Activated CD8-positive, alpha-beta memory T cell treated with anti-CD3 and anti-CD28 coated beads, Interleukin-2, amount 50 U/mL, for 1 hour (primary cell): Measurements from ENCODE around the gene ZNF491.
"Not testable (repeated sequence)": the region's sequence is repeated elsewhere in the genome, so short reads cannot be mapped to it uniquely, and the experiment has no call there.

Experiments used
- DNase-seq: peaks from one replicate; pipeline ENCODE4 v3.0.0-alpha.2; 2020; ENCODE audit errors: extremely low read depth

Gene ZNF491

DNA sequence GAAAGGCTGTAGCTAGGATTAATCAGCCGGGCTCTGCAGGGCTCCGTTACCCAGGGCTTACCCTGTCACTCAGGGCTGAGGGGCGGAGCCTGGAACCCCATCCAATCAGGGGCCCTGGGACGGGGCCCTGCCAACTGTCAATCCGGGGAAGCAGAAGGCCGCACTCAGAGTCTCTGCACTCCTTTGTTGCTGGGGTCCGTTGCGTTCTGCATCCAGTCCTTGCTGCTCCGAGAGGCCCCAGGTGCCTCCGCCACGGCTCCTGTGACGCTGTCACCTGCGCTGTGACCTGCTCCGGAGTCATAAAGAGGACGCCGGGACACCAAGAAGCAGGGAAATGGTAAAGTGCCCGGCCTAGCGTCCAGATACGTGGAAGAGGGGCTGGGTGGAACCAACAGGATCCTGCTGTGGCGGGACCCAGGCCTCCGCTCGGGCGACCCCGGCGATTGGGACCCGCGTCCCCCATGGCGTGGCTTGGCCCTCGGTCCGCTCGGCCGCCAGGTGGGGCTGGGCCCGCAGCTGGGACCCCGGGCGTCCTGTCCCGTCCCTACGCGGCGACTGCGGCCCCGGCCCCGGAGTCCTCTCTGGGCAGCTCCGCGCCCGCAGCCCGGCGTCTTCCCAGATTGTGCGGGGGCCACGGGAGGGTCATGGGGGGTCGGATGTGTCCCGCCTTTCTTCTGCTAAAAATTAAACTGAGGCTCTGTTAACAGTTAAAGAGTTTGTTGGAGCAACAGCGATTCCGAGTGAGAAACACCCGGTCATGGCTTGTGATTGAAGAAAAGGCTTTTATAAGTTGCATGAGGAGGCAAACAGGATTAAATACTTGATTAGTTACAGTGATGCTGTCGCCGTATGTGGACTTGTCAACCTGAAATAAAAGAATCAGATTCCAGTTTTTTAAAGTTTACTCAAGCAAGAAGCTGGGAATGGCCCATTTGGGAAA, at the start of gene ZNF491:
Gene ZNF491, plus strand, starts transcription at position 133 of the 940 bp plus-strand sequence. CDS start 7,431 bp downstream, outside the sequence.
- DNase-seq, result peak; percentile 59

DNA sequence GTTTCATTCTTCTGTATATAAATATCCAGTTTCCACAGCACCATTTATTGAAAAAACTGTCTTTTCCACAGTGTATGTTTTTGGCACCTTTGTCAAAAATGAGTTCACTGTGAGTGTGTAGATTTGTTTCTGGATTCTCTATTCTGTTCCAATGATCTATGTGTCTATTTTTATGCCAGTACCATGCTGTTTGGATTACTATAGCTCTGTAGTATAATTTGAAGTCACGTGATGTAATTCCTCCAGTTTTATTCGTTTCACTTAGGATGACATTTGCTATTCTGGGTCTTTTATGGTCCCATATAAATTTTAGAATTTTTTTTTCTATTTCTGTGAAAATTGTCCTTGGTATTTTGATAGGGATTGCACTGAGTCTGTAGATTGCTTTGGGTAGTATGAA, 48.6 kb upstream of the ZNF491 start:
- no peak for DNase-seq

DNA sequence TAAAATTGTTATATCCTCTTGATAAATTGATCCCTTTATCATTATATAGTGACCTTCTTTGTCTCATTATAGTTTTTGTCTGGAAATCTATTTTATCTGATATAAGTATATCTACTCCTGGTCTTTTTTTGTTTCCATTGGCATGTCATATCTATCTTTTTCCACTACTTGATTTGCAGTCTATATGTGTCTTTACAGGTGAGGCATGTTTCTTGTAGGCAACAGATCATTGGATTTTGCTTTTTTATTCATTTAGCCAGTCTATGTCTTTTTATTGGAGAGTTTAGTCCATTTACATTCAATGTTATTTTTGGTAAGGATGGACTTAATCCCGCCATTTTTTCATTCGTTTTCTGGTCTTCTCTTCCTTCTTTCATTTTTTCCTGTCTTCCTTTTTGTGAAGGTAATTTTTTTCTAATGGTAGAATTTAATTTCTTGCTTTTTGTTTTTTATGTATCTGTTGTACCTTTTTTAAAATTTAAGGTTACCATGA, 46.0 kb upstream of the ZNF491 start:
- no peak for DNase-seq

DNA sequence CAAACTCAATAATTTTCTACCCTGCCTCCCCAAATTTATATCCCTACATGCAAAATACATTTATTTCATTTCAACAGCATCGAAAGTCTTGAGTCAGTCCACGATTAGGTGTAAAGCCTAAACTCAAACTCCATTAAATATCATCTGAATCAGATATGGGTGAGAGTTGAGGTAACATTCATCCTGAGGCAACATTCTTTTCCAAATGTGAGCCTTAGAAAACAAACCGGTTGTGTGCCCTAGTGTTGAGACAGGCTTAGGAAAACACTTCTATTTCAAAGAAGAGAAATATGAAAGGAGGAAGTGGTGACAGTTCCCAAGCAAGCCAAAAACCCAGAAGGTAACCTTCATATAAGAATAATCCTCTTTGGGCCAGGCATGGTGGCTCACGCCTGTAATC, 43.7 kb upstream of the ZNF491 start:
- no peak for DNase-seq

DNA sequence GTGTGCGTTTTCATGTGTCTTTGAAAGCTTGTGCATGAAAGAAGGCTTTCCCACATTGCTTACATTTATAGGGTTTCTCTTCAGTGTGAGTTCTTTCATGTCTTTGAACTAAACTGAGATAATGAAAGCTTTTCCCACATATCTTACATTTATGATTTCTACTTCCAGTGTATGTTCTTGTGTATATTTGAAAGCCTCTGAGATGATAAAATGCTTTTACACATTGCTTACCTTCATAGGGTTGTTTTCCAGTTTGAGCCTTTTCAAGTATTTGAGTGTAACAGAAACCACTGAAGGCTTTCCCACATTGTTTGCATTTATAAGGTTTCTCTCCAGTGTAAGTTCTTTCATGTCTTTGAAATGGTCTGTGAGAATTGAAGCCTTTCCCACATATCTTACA, 41.4 kb upstream of the ZNF491 start:
- no peak for DNase-seq

DNA sequence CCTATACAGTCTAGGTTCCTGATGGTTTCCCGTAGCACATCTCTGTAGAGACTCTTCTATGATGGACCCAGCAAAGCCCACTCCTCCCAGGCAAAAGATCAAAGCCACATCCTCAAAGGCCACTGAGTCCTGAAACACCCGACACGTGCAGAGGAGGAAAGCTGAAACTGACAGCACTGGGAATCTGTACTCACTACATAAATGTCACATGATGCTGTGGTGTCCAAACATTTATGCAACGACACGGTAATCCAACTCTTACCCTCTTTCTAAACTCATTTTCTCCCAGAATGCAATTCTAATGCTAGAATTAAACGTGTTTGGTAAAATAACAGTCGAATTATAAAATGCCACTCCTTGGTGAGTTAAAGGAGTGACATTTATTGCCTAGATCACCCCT, 38.5 kb upstream of the ZNF491 start:
- DNase-seq, result no peak

DNA sequence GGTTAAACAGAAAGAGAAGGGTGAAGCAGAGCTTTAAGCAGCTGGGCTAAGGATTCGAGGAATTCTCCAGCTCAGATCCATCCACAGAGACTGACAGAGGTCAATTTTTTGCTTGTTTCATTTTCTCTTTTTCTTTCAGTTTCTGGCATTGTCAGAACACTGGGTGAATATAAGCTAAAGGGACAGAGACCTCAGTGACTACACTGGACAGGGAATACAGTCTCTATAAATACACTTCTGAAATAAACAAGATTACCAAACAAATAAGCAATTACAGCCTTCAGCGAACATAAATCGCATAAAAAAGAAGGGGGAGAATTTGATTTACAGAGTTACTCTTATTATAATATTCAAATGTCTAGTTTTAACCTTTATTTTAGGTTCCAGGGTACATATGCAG, 35.2 kb upstream of the ZNF491 start:
- DNase-seq, result no peak

DNA sequence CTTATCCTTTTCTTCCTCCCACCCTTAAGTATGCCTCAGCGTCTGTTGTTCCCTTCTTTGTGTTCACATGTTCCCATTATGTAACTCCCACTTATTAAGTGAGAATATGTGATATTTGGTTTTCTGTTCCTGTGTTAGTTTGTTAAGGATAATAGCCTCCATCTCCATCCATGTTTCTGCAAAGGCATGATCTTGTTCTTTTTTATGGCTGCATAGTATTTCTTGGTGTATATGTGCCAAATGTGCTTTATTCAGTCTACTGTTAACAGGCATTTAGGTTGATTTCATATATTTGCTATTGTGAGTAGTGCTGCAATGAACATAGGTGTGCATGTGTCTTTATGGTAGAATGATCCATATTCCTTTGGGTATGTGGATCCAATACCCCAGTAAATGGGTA, 34.7 kb upstream of the ZNF491 start:
- DNase-seq, result no peak

DNA sequence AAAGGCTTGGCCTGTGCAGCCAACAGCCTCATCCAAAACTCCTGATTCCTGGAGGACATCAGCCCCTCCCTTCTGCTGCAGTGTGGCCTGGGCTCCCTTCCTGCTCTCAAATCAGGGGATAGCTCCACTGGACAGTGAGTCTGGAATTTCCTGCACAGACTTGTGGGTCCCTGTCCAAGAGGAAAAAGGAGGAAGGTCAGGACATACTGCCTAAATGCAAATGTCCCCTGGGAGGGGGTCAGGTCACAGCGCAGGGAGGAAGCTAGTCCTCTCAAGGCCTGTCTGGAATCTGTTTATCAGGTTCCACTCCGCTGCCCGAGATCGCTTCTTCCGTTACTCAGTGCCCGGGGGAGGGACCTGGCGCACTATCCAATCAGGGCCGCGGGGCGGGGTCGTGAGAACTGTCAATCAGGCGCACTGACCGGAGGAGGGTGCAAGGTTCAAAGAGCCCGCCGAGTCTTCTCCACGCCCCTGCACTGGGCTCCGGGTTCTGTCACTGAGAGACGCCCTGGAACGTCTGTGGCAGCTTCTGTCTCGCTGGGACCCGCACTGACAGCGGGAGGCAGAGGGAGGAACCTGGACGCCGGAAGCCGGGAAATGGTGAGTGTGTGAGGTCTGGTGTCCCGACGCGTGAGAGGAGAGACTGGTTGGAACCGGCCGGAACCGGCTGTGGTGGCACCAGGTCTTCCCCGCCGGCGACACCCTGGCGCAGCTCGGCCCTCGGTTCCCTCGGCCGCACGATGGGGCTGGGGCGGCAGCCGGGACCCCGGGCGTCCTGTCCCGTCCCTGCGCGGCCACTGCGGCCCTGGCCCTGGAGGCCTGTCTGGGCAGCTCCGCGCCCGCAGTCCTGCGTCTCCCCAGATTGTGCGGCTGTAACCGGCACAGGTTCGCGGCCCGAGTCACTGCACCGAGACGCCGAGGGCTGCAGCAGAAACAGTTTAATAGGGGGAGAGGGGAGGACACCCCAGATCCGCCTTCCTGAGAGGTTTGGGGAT, 31.4 kb upstream of the ZNF491 start, which contains the start of gene ZNF441:
Gene ZNF441, plus strand, starts transcription at position 404 of the 995 bp plus-strand sequence. Its CDS starts 194 bp downstream, at position 598.
- DNase-seq, result peak; percentile 62

DNA sequence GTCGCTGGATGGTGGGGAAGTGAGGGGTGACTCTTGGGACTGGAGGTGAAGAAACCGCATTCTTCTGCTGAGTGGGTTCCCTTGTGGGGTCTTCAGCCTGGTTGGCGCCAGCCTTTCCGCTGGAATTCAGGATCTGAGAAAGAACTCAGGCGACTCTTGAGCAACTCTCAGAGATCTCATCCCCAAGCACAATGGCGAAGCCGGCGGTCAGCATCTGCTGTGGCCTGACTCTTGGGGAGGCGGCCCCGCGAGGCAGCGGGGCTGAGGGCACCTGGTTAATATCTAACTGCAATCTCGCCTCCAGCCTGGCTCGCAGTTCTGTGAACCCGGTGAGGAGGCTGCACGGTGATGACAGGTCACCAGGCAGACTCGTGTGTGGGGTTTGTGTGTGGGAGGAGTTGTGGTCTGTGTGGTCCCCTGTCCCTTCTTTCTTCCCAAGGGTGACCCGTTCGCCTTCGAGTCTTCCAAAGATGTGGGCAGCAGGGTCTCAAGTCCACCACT, 30.6 kb upstream of the ZNF491 start:
- no peak for DNase-seq

DNA sequence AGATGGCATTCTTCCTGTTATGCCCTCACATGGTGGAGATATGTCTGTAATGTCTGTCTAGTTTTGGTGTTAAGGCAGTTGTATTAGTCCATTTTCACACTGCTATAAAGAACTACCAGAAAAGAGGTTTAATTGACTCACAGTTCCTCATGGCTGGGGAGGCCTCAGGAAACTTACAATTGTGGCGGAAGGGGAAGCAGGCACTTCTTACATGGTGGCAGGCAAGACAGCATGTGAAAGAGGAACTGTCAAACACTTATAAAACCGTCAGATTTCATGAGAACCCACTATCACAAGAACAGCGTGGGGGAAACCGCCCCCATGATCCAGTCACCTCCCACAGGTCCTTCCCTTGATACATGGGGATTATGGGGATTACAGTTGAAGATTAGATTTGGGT, 28.3 kb upstream of the ZNF491 start:
- no peak for DNase-seq

DNA sequence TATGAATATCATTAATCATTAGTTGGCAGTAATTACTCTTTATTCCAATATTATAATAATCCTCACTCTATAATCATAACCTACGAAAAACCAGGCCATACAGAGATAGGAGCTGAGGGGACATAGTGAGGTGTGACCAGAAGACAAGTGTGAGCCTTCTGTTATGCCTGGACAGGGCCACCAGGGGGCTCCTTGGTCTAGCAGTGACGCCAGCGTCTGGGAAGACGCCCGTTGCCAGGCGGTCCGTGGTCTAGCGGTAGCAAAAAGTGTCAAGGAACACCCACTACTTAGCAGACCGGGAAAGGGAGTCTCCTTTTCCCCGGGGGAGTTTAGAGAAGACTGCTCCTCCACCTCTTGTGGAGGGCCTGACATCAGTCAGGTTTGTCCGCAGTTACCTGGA, 26.8 kb upstream of the ZNF491 start:
- DNase-seq, result not testable (repeated sequence)

DNA sequence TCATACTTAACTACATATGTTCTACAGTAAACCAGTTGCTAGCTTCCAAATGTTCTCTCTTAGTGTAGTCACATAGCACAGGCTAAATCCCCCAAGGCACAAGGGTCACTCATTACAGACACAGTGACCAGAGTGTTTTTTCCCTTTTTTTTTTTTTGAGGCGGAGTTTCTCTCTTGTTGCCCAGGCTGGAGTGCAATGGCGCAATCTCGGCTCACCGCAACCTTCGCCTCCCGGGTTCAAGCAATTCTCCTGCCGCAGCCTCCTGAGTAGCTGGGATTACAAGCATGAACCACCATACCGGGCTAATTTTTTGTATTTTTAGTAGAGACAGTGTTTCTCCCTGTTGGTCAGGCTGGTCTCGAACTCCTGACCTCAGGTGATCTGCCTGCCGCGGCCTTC, 21.7 kb upstream of the ZNF491 start:
- not testable (repeated sequence) for DNase-seq

DNA sequence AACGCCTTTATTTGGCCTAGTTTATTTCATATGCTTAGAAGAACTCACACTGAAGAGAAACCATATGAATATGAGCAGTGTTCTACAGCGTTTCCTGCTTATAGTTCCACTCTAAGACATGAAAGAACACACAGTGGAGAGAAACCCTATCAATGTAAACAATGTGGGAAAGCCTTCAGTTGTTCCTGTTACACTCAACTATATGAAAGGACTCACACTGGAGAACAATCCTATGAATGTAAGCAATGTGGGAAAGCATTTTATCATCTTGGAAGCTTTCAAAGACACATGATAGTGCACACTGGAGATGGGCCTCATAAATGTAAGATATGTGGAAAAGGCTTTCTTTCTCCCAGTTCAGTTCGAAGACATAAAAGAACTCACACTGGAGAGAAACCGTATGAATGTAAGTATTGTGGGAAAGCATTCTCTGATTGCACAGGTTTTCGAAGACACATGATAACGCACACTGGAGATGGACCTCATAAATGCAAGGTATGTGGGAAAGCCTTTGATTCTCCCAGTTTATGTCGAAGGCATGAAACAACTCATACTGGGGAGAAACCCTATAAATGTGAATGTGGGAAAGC, 17.8 kb upstream of the ZNF491 start:
- no peak for DNase-seq

DNA sequence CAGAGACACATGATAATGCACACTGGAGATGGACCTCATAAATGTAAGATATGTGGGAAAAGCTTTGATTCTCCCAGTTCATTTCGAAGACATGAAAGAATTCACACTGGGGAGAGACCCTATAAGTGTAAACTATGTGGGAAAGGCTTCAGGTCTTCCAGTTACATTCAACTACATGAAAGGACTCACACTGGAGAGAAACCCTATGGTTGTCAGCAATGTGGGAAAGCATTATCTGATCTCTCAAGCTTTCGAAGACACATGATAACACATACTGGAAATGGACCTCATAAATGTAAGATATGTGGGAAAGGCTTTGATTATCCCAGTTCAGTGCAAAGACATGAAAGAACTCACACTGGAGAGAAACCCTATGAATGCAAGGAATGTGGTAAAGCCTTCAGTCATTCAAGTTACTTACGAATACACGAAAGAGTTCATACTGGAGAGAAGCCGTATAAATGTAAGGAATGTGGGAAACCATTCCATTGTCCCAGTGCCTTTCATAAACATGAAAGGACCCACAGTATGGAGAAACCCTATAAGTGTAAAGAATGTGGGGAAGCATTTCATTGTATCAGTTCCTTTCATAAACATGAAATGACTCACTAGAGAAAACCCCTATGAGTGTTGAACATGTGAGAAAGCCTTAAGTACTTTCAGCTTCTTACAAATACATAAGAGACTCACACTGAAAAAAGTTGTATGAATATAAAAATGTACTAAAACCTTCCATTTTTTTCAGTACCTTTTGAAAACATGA, 16.8 kb upstream of the ZNF491 start:
- no peak for DNase-seq

DNA sequence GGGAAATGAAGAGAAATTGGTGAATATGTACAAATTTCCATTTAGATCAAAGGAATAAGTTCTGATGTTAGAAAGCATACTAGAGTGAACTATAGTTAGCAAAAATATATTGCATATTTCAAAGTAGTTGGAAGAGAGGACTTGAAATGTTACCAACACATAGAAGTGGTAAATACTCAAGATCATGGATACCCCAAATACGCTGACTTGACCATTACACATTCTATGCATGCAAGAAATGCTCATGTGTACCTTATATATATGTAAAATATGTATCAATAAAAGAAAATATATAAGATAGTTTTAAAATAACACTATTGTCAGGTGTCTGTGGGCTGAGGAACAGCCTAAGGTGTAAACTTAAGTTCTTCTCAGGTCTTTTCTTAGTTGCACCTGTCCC, 14.6 kb upstream of the ZNF491 start:
- DNase-seq, result no peak

DNA sequence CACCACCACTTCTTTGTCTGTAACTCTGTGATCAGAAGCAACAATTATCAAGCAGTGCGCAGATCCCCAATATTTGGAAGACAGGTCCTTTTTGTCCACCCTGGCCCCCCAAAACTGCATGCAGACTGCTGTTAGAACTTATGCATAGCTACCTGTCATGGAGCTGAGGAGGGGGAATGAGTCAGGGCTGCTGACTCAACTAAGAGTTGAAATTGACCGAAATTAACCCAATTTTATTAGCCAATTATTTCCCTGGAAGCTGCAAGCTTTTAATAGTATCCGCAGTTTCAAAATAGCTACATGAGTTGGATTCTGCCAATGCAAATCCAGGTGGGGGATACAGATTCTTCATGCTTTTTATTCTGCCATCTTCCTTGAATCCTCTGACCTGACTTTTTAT, 14.0 kb upstream of the ZNF491 start:
- DNase-seq, result no peak

DNA sequence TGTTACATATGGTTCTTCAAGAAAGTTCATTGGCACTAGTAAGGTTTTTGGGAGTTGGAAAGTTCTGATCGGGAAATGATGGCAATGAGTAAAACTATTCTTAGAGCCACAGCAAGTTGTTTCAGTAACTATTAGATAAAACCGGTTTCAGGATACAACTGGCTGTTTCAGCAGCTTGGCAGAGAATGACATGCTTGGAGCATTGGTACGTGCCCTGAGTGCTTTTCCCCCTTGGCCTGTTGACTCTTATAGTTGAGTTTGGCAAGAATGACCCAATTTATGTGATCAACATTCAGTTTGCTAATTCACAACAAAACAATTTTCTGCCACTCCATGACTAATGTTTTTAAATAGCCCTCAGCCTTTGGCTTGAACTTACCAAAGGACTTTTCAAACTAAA, 10.8 kb upstream of the ZNF491 start:
- DNase-seq, result no peak

DNA sequence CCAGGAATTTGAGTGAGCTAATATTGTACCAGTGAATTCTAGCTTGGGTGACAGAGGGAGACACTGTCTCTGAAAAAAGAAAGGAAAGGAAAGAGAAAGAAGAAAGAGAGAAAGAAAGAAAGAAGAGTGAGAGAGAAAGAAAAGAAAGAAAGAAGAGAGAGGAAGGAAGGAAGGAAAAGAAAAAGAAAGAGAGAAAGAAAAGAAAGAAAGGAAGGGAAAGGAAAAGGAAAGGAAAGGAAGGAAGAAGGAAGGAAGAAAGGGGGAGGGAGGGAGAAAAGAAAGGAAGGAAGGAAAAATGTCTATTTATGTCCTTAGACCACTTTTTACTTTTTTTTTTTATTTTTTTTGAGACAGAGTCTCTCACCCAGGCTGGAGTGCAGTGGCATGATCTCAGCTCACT, 5.4 kb upstream of the ZNF491 start:
- no peak for DNase-seq

DNA sequence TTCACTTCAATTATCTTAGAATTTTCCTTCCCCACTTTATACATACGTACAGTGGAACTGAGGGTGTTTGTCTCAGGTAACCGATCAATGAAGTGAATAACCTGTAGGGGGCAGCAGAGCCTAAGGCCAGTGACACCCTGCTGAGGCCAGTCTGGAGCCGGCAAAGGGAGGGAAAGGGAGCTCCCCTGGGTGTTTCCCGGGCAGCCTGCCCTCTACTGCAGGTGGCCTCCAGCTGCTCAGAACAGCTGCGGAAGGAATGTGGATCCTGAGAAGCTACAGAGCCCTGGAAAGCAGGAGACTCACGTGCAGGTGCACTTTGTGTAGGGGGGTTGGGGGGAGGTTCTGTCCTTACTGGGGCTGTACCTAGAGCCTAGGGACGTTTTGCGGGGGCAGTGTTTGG, 832 bp upstream of the ZNF491 start:
- peak; percentile 66 for DNase-seq
